Measurements from ENCODE around the gene FCSK.

DNA sequence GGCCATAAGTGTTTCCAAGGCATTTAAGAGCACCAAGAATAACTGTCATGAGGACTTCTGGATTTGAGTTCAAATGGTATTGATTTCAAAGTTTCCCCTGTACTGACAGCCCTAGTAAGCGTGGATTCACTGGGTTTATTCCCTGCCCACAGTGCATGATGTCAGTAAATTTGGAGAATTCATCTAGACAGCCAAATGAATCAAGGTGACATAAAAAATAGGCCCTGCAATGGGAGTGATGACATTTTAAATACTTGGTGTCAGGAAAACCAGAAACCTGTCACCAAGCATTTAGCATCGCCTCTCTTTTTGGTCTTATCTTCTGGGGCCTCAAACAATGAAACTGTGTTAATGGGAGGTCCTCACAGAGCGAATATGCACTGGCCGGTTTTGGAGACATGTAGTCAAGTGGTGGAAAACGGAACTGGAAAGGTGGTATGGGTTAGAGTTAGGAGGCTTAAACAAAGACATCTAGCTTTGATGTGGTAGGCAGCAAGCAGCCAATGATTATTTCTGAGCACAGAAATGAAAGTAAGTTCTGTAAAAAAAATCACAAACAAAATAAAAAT lies 39.9 kb downstream of the FCSK start:
- TF ChIP-seq, protein P1, sequence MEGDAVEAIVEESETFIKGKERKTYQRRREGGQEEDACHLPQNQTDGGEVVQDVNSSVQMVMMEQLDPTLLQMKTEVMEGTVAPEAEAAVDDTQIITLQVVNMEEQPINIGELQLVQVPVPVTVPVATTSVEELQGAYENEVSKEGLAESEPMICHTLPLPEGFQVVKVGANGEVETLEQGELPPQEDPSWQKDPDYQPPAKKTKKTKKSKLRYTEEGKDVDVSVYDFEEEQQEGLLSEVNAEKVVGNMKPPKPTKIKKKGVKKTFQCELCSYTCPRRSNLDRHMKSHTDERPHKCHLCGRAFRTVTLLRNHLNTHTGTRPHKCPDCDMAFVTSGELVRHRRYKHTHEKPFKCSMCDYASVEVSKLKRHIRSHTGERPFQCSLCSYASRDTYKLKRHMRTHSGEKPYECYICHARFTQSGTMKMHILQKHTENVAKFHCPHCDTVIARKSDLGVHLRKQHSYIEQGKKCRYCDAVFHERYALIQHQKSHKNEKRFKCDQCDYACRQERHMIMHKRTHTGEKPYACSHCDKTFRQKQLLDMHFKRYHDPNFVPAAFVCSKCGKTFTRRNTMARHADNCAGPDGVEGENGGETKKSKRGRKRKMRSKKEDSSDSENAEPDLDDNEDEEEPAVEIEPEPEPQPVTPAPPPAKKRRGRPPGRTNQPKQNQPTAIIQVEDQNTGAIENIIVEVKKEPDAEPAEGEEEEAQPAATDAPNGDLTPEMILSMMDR (IDR thresholded peaks at IDR 0.05; ENCODE audit: low read depth, low read length, poor library complexity, severe bottlenecking) = no peak
- no peak for TF ChIP-seq EZH2phosphoT487 (IDR thresholded peaks at IDR 0.05; ENCODE audit: borderline replicate concordance, low read length)
